T1000 (cell line): ENCODE measurements around the gene FOXC2.
A peak's percentile ranks its signal among the peaks of the same experiment; 100 is the strongest.
"Not testable (repeated sequence)": the region's sequence is repeated elsewhere in the genome, so short reads cannot be mapped to it uniquely, and the experiment has no call there.

Source experiments
- DNase-seq: peaks from one replicate; lab custom pipeline; 2025; ENCODE audit warnings: mixed read lengths; lab: John Stamatoyannopoulos, UW

FOXC2 gene

DNA sequence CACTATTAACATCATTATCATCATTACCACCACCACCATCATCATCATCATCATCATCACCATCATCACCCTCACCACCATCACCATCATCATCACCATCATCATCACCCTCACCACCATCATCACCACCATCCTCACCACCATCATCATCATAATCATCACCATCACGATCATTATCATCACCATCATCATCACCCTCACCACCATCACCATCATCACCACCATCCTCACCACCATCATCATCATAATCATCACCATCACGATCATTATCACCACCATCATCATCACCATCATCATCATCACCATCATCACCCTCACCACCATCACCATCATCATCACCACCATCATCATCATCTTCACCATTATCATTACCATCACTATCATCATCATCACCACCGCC lies 21.3 kb downstream of the FOXC2 start:
- DNase-seq: not testable (repeated sequence)

DNA sequence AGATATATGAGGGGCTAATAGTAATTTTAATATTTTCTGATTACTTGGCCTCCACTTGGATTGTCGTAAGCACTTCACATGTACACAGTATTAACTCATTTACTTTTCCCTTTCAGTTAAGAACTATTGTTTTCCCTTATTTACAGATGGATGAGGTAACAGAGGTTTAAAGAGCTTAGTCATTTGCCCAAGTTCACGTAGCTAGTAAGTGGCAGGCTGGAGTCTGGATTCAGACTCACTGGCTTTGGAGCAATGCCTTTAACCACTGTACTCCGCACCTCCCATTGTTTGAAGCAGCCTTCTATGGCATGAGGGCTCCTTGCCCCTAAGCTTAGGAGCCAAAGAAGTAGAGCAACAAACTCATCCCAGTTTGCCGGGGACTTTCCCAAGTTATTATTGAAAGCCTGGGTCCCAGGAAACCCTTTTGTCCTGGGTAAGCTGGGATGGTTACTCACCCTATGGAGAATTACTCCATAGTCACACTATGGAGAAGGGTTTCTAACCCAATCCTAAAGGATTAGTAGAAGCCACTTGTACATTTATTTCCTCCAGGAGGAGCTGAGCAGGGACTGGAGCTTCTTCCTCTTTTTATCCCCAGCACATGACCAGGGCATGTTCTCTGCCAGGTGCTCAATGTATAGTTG lies 24.0 kb downstream of the FOXC2 start:
- no peak for DNase-seq

DNA sequence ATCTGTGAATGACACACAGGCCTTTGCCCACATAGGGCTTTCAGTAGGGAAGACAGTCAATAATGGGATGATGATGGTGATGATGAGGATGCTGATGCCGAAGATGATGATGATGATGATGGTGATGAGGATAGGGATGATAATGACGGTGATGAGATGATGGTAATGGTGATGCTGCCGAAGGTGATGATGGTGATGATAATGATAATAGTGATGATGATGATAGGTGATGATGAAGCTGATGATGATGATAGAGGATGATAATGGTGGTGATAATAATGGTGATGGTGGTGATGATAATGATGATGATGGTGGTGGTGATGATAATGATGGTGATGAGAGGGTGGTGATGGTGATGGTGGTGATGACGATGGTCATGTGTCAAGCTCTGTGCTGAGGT lies 24.6 kb downstream of the FOXC2 start:
- no peak for DNase-seq

DNA sequence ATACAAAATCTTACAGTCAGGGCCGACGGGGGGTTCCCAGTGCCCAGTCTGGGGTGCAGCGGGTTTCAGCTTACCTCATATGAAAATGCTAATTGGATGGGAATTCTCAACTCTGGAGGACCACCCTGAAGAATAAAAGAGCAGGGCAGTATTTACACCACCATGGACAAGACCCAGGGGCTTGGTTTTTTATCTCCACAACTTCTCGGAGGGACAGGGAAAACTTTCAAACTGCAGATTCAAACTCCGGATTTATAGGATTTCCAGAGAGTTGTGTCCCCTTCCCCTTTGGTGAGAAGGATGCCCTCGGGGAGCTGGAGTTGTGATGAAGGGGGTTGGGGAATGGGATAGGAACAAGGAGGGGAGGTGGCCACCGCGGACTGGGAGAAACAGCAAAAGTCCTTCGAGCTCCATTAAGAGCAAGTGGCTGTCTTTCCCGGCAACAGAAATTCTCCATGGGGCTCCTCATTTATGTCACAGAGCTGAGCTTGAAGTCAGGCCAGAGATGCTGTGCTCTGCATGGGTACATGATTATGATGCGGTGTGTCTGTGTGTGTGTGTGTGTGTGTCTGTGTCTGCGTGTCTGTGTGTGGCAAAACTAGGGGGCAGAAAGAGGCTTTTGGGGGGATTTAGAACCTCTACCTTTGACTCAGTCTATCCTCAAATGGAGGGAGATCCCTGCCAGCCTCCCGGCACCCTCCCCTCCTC lies 27.4 kb downstream of the FOXC2 start:
- no peak for DNase-seq

DNA sequence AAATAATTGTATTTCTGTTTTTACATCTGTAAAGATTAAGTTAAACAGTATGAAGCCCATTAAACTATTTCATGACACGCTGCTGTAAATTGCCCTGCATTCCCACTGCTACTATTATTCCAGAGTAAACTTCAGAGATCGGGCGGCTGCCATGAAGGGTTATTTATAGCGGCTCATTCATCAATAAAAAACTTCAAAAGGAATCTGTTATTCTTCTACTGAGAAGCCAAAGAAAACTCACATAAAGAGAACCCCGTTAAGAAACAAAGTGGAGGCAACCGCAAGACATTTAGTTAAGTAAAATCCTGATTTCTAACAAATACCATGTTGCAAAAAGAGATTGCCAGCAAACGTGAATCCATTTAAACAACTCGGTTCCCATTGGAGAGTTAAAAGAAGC lies 28.1 kb downstream of the FOXC2 start:
- DNase-seq: no peak

DNA sequence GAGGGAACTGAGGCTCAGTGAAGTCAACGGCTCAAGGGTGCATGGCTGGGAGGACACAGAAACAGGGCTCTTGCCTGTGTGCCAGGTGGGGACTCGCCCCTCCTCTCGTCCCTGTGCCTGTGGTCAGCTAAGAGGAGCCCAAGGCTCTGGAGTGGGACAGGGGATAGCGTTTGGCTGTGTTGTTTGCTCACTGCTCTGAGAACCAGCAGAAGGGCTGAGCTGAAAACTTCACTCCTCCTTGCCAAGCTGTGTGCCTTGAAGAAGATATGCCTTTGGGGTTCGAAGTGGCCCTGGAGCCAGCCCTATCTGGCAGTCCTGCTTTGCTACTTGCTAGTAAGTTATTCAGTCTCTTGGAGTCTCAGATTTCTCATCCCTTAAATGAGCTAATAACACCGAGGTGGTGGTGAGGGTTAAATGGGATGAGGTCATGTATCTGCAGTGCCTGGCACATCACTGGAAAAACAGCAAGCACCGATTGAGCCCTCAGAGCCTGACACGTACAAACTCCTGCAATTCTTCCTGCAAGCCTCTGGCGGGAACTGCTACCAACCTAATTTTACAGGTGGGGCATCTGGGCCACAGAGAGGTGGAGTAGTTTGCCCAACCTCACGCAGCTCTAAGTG lies 29.5 kb downstream of the FOXC2 start:
- no peak for DNase-seq

DNA sequence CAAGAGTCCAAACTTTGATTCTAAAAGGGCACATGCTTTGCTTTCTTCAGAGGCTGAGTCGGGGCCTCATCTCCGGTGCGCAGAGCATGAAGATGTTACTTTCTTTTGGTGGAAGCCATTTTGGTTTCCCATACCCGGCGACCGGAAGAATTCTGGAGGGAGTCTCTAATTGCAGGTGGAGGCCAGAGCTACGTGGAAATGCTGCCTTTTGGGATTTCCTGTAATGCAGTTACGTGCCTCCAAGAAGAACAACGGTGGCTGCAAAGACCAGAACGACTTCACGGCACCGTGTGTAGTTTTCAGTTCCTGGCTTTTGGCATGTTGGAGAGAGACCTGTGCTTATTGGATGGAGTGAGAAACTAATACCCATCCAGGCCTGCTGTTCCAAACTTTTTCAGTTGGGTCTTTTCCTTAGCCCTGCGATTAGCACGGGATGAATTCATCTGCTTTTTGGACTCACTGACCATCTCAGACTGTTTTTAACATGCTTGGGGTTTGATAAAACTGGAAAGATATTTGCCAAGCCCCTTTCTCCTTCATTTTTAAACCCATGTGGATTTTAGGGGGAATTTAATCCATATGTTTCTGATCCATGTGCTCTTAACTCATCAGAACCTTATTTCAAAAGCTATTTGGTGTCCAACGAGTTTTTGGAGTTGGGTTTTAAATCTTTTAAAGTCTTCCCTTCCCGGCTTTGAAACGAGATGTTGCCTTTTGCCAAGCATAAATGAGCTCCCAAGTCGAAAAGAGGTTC lies 30.7 kb downstream of the FOXC2 start:
- DNase-seq: no peak

DNA sequence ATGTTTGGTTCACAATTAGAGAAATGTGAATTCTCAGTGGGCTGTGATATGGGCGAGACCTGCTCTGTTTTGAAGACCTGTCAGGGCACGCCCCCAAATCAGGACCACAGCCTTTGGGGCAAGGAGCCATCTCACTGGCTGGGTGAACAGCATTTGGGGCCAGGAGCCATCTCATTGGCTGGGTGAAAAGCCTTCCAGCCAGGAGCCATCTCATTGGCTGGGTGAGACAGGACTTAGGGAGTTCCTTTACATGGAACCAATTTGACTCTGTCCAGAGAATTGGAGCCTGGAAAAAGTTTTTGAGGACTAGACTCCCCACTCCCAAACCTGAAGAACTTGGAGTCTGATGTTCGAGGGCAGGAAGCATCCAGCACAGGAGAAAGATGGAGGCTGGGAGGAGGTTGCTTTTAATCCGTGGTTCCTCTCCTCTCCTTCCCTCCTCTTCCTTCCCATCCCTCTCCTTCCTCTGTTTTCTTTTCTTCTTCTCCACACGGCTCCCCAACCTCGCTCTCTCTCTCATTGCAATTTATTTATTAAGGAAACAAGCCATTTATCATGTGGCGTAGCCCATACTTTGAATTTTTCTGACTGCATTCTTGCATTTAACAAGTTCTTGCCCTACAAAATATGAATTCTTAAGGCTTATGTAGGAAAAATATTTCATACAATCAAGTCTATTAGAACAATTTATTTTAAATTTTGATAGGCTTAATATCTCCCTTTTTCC lies 31.4 kb downstream of the FOXC2 start:
- DNase-seq: no peak

DNA sequence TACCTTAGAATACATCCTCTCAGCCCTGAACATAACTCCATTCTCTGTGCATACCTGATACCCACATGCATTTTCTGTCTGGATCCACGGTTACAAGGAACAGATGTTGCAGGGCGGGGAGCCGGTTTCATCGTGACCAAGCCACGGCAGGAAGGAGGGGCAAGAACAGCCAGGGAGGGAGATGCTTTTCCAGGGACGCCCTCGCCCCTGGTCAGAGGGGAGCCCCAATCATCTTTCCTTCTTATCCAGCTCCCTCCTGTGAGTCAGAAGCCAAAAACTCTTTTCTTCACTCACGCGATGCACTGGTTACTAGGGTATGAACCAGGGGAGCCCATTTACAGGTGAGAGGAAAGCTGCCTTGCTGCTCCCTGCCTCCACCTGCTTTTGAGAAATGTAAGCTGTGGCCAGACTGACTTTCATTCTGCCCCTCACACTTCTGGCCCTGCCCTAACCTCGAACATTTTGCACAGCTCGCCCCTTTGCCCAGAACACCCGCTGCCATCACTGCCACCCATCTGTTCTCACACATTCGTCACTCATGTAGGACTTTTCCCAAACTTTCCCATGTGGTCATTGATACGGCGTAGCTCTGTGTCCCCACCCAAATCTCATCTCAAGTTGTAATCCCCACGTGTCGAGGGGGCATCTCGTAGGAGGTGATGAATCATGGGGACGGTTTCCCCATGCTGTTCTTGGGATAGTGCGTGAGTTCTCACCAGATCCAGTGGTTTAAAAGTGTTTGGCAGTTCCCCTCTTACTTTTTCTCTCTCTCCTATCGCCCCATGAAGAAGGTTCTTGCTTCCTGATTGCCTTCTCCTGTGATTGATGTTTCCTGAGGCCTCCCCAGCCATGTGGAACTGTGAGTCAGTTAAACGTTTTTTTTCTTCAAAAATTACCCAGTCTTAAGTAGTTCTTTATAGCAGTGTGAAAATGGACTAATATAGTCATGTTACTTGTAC lies 32.3 kb downstream of the FOXC2 start:
- no peak for DNase-seq

DNA sequence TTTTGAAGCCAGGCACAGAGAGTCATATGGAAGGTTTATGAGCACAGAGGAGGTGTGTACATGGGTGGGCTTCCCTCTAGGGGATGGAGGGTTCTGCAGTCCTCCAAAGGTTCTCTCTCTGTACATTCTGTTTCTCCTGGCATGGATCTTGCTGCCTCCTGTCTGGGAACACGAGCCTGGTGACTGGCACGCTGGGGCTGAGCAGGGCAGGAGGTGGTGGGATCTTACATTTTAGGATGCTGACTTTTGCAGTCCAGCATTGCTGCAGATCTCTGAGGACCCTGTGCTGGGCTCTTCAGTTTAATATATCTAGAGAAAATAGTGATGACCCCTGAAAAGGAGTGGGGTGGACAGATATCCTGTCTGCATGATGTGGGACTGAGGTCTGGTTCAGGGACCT lies 34.7 kb downstream of the FOXC2 start:
- DNase-seq: no peak

DNA sequence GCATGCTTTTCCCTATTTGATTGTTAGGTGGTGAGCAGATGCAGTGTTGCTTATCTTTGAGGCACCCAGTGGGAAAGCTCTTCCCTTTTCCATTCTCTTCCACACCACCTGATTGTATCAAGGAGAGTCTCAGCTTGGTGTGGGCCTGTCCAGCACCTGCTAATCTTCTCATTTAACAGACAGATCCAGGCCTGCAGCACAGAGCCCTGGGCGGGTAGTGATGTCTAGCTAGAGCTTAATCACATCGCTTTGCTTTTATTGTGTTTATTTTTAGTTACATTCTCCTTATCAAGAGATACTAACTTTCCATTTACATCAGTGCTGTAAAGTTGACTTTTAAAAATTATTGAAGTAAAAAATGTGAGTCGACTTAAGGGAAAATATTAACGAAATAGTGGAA lies 35.9 kb downstream of the FOXC2 start:
- DNase-seq: no peak

DNA sequence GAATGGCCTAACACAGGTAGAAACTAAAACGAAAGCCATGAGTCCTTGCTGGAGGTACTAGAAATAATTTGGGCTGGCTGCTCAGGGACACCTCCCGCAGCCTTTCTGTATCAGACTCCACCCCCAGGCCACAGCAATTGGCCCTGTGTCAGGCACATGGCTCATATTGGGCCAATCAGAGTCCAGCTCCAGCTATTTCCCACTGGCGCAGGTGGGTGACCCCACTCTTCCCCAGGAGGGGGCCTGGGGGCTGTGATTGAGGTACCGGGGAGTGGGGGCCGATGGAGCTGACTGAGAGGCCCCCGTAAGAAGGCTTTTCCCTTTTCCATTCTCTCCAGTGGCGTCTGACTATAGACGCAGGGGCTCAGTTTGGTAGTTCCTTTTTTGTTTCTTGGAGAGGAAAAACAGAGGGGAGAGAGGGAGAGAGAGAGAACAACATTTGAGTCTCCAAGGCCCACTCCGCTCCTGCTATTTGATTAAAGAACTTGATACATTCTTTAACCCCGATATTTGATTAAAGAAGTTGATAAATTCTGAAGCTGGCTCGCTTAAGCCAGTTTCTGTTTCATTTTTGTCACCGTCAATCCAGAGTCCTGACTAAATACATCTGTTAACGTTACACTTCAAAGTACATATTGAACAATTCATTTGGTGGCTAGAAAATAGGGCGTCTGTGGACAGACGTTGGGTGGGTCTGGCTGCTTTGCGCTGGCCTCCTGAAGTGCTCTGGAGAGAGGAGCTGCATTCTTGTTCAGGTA lies 38.0 kb downstream of the FOXC2 start:
- no peak for DNase-seq

DNA sequence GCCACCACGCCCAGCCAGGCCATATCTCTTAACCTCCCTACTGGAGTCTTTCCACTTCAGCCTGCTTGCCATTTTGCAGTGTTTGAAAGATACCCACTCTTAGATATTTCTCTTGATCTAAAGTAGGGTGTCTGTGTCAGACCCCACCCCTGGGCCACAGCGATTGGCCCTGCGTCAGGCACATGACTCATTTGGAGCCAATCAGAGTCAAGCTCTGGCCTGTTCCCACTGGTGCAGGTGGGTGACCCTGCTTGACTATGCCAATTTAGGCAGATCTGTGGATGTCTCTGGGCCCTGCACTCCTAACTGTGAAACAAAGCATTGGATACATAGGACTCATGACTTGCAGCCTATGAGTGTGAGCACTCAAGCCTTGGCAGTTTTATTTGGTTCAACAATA lies 39.3 kb downstream of the FOXC2 start:
- DNase-seq: no peak

DNA sequence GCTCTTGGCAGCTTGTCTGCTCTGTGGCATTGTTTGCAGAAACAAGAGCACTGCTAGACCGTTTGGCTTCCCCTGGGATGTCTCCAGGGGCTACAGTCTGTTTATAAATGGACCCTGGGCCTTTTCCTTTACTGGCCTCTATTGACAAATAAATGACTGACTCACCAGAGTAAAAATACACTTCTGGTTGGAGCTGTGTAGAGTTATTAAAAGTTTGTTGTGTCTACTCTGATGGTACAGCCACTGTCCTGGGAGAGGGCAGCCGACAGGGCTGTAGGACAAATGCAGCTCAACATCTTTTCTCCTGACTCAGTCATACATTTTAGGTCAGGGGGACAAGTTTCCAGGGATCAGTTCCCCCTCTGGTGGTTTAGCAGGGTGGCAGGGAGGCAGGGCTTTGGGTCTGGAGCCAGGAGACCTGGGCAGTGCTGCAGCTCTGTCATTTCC lies 41.7 kb downstream of the FOXC2 start:
- DNase-seq: peak; percentile 6

DNA sequence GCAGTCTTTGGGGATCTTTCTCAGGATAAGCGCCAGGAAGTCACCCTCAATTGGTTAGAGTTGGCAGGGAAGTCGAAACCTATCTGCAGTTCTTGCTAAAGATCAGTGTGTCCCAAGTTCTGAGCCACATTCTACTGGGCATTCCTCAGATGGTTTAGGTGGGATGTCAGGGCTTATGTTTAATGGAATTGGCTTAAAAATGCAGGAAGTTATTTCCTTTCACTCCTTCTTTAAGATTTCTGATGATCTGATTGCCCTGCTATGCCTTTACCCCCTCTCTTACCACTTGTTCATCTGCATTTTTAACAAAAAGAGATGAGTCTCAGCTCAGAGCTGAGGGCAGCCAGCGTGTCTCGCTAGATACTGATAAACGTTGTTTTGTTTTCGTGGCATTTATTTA lies 42.5 kb downstream of the FOXC2 start:
- DNase-seq: peak; percentile 30

DNA sequence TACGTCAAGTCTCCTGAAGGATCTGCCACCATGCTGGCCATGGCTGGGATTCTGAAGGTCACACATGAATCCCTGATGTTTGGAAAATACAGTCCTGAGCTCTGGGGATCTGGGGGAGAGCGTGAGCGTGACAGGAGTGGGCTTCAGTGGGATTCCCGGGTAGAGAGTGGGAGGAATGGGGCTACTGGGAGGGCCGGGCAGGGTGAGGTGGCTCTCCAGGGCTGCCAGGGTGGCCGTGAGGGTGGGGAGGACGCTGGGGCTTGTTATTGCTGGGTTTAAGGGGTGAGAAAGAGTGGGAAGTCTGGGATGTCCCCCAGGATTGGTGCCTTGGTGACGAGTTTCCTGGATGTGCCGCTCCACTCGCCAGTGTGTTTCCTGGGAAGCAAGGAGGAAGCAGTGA lies 43.0 kb downstream of the FOXC2 start:
- no peak for DNase-seq

DNA sequence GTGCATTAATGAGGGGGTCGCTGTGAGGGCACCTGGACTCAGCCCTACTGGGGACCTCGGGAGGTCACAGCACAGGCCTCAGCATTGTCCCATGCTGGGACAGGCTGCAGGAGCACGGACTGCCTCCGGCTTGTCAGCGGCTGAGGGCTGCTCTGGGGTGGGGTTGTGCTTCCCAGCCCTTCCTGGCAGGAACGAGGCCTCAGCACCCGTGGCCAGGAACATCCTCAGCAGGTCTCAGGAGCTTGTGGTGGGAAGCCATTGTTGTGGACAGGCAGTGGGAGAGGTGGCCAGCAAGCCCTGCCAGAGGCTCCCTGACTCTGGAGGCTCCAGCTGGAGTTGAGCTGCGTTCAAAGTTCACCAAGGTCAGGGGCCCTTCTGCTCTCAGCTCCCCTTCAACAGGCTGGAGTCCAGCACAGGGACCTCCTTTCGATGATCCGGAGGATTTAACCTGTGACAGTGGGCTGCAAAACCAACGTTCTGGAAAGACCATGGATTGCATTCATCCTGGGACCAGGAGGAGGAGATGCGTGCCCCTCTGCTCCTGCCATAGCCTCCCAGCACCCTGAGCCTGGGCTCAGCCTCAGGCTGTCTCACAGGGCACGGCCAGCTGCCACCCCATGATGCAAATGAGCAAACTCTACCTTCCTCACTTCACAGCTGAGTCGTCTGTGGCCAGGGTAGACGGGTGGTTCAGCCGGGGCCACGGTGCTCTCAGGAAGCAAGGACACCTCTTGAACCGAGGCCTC lies 44.3 kb downstream of the FOXC2 start:
- no peak for DNase-seq

DNA sequence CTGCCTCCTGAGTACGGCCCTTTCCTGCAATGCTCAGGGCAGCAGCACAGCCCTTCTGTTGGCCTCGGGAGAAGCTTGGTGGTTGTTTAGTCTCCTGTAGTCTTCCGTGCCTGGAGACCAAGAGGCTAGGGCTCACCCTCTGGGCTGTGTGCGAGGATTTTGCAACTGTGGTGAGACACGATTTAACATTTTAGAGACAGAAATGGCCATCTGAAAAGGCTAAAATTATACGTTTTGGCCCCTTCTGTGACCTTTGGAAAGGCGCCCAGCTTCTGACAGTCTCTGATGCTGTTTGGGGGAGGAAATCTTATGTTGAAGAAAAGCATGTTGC lies 44.9 kb downstream of the FOXC2 start:
- no peak for DNase-seq

DNA sequence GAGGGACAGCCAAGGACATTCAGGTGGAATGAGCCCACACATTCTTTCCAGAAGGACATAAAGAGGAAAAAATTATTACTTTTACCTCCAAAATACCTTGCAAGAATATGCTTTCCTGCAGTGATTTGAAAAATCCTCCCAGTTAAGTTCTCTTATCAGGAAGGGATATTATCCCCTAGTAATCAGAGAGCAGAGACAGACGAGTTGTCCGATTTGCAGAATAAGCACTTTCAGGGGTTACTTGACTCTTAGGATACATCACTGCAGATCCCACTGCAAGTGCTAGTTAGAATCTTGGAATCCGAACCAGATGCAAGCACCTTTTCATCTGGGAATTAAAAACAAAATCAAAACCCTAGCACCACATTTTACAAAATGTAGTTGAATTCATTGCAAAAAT lies 45.3 kb downstream of the FOXC2 start:
- no peak for DNase-seq

DNA sequence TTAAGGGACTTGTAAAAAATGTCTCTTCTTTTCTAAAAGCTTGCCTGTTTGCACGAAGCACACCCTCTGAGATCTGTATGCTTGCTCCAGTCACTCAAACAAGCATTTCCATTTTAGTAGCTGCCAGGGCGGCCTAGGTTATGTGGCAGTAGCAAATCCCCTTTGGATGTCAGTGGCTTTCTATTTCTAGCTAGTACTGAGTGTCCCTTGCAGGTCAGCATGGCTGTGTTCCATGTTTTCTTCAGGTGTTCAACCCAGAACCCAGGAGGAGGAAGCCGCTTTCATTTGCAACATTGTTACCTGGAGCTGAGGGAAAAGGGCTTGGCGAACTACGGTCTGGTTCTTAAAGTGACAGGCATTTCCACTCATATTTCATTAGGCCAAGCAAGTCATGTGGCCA lies 48.1 kb downstream of the FOXC2 start:
- no peak for DNase-seq
